ENCODE results near the gene PFDN2.

The PFDN2 gene

DNA sequence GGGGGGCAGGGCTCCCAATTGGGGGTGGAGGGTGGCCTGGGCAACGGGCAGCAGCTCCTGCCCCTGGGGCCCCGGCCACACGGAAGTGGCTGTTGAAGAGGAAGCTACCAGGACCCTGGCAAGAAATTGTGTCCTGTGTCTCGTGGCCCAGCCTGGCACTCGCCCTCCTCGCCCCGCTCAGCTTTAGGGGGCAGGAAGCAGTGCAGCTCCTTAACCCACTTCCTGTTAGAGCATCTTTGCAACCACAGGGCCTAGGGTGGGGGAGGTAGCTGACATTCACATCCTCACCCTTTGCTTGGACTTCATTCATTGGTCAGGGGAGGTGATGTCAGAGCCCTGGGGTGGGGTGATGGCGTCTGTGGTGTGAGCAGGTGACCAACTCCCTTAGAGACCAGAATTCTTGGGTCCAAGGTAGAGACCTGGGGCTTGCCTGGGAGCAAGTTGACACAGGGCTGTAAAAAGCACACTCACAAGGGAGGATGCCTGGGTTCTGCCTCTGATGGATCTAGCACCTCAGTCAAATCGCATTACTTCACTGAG, 48.0 kb downstream of the PFDN2 start, which contains the start of gene ARHGAP30:
Gene ARHGAP30 (minus strand): TSS at position 161 of the 540 bp plus-strand sequence. CDS start 267 bp downstream, outside the sequence.
- no peak within 1 kb of the TSS for H2AFZ ChIP-seq (ENCODE audit: low read length)
- peak within 1 kb of the TSS; percentile 85 for H3K27ac ChIP-seq (ENCODE audit: low read depth, low read length, poor library complexity, severe bottlenecking)
- H4K20me1 ChIP-seq (ENCODE audit: insufficient read depth, low read length) = no peaks in the 10 kb centered on the region
- no peaks in the 10 kb centered on the region for H3K9me2 ChIP-seq (ENCODE audit: low read depth, low read length)
- peak within 1 kb of the TSS; percentile 83 for H3K4me3 ChIP-seq (ENCODE audit: low read depth, low read length, poor library complexity, severe bottlenecking)
- H3K9ac ChIP-seq (ENCODE audit: low read length) = peak within 1 kb of the TSS; percentile 95
- peaks cover 29% of the 10 kb centered on the region for H3K4me1 ChIP-seq (ENCODE audit: insufficient read depth, low read length, severe bottlenecking)
- peaks cover 3% of the 10 kb centered on the region; the same call in 1 of the 2 replicates for H3K9me3 ChIP-seq (ENCODE audit: low read length)
- H3K4me2 ChIP-seq (ENCODE audit: low read length) = peak within 1 kb of the TSS; percentile 88
- H3K79me2 ChIP-seq (ENCODE audit: insufficient read depth, low read length) = 0 out of 2 replicates have a peak, but pooled peaks cover 16% of the 10 kb centered on the region
- TF ChIP-seq EZH2 (IDR thresholded peaks at IDR 0.05; ENCODE audit: borderline replicate concordance, low read length) (no peak), CTCF (IDR thresholded peaks at IDR 0.05; ENCODE audit: low read length) (no peak)
- H3F3A ChIP-seq (ENCODE audit: insufficient read depth, low read length) = no peaks in the 10 kb centered on the region
- no peaks in the 10 kb centered on the region for H3K27me3 ChIP-seq (ENCODE audit: insufficient read depth, low read length)
- H3K36me3 ChIP-seq (ENCODE audit: insufficient read depth, low read length) = peaks cover 5% of the 10 kb centered on the region; the same call in 1 of the 2 replicates

GRCh38 chr1:161069241-161069640, 48.6 kb downstream of the PFDN2 start:
- Histone ChIP-seq H3K9me3 (ENCODE audit: low read length) (peaks cover 3% of the 10 kb centered on the region; the same call in 1 of the 2 replicates), H3K9ac (ENCODE audit: low read length) (peak overlapping the region; percentile 95), H3K4me1 (ENCODE audit: insufficient read depth, low read length, severe bottlenecking) (peaks cover 29% of the 10 kb centered on the region), H3K27ac (ENCODE audit: low read depth, low read length, poor library complexity, severe bottlenecking) (peak overlapping the region; percentile 85), H2AFZ (ENCODE audit: low read length) (no peak overlapping the region), H3K9me2 (ENCODE audit: low read depth, low read length) (no peaks in the 10 kb centered on the region), H4K20me1 (ENCODE audit: insufficient read depth, low read length) (no peaks in the 10 kb centered on the region), H3K4me2 (ENCODE audit: low read length) (peak overlapping the region; percentile 88), H3F3A (ENCODE audit: insufficient read depth, low read length) (no peaks in the 10 kb centered on the region), H3K79me2 (ENCODE audit: insufficient read depth, low read length) (0 out of 2 replicates have a peak, but pooled peaks cover 16% of the 10 kb centered on the region), H3K4me3 (ENCODE audit: low read depth, low read length, poor library complexity, severe bottlenecking) (peak overlapping the region; percentile 83), H3K36me3 (ENCODE audit: insufficient read depth, low read length) (peaks cover 5% of the 10 kb centered on the region; the same call in 1 of the 2 replicates), H3K27me3 (ENCODE audit: insufficient read depth, low read length) (no peaks in the 10 kb centered on the region)
- no peak for TF ChIP-seq EZH2 (IDR thresholded peaks at IDR 0.05; ENCODE audit: borderline replicate concordance, low read length)
- TF ChIP-seq CTCF (IDR thresholded peaks at IDR 0.05; ENCODE audit: low read length) = no peak

- H2AFZ ChIP-seq (ENCODE audit: low read length) = no peak overlapping the region
- peak overlapping the region; percentile 83 for H3K4me3 ChIP-seq (ENCODE audit: low read depth, low read length, poor library complexity, severe bottlenecking)
- peaks cover 29% of the 10 kb centered on the region for H3K4me1 ChIP-seq (ENCODE audit: insufficient read depth, low read length, severe bottlenecking)
- H3F3A ChIP-seq (ENCODE audit: insufficient read depth, low read length) = no peaks in the 10 kb centered on the region
- H3K9me2 ChIP-seq (ENCODE audit: low read depth, low read length) = no peaks in the 10 kb centered on the region
- 0 out of 2 replicates have a peak, but pooled peaks cover 16% of the 10 kb centered on the region for H3K79me2 ChIP-seq (ENCODE audit: insufficient read depth, low read length)
- H3K27me3 ChIP-seq (ENCODE audit: insufficient read depth, low read length) = no peaks in the 10 kb centered on the region
- H3K36me3 ChIP-seq (ENCODE audit: insufficient read depth, low read length) = peaks cover 5% of the 10 kb centered on the region; the same call in 1 of the 2 replicates
- TF ChIP-seq CTCF (IDR thresholded peaks at IDR 0.05; ENCODE audit: low read length) (no peak), EZH2 (IDR thresholded peaks at IDR 0.05; ENCODE audit: borderline replicate concordance, low read length) (no peak)
- peak overlapping the region; percentile 85 for H3K27ac ChIP-seq (ENCODE audit: low read depth, low read length, poor library complexity, severe bottlenecking)
- H3K9ac ChIP-seq (ENCODE audit: low read length) = peak overlapping the region; percentile 95
- peaks cover 3% of the 10 kb centered on the region; the same call in 1 of the 2 replicates for H3K9me3 ChIP-seq (ENCODE audit: low read length)
- peak overlapping the region; percentile 88 for H3K4me2 ChIP-seq (ENCODE audit: low read length)
- H4K20me1 ChIP-seq (ENCODE audit: insufficient read depth, low read length) = no peaks in the 10 kb centered on the region
Measured at GRCh38 chr1:161068306-161069234, 49.3 kb downstream of the PFDN2 start.
